ENCODE results near the gene TRIM58. TPM values are rescaled to one million over a fixed set of nuclear protein-coding genes. Genes with fewer than 3 reads are reported as not detected.

Gene TRIM58
- polyA plus RNA-seq, 3 donors, result 1.1 to 2.2 (median 1.3) TPM

GRCh38 chr1:247864644-247865043, 7.7 kb downstream of the TRIM58 start:
- no peak for DNase-seq (ENCODE audit: extremely low read depth in 1 of 11, low read depth in 9 of 11, low spot score in 4 of 11)

GRCh38 chr1:247865416-247865815, 8.4 kb downstream of the TRIM58 start:
- no peak for DNase-seq (ENCODE audit: extremely low read depth in 1 of 11, low read depth in 9 of 11, low spot score in 4 of 11)

GRCh38 chr1:247883346-247883745, 26.4 kb downstream of the TRIM58 start:
- DNase-seq (ENCODE audit: extremely low read depth in 1 of 11, low read depth in 9 of 11, low spot score in 4 of 11), result no peak

GRCh38 chr1:247884797-247885413, 27.9 kb downstream of the TRIM58 start:
- no peak for DNase-seq (ENCODE audit: extremely low read depth in 1 of 11, low read depth in 9 of 11, low spot score in 4 of 11)

- DNase-seq (ENCODE audit: extremely low read depth in 1 of 11, low read depth in 9 of 11, low spot score in 4 of 11), result no peak
Observed at GRCh38 chr1:247895163-247895637, 38.2 kb downstream of the TRIM58 start, which contains the start of gene OR2W3. OR2W3 (plus strand) TSS chr1:247895587; CDS start chr1:247895587, 0 bp downstream.

- DNase-seq (ENCODE audit: extremely low read depth in 1 of 11, low read depth in 9 of 11, low spot score in 4 of 11), result no peak
Observed at GRCh38 chr1:247895976-247896375, 39.0 kb downstream of the TRIM58 start.

GRCh38 chr1:247904122-247904521, 47.1 kb downstream of the TRIM58 start:
- DNase-seq (ENCODE audit: extremely low read depth in 1 of 11, low read depth in 9 of 11, low spot score in 4 of 11), result no peak

- no peak for DNase-seq (ENCODE audit: extremely low read depth in 1 of 11, low read depth in 9 of 11, low spot score in 4 of 11)
Observed at GRCh38 chr1:247905181-247905580, 48.2 kb downstream of the TRIM58 start.

- no peak for DNase-seq (ENCODE audit: extremely low read depth in 1 of 11, low read depth in 9 of 11, low spot score in 4 of 11)
Observed at GRCh38 chr1:247905910-247906503, 49.0 kb downstream of the TRIM58 start.

- DNase-seq (ENCODE audit: extremely low read depth in 1 of 11, low read depth in 9 of 11, low spot score in 4 of 11), result no peak
Observed at GRCh38 chr1:247906504-247907047, 49.6 kb downstream of the TRIM58 start.

GRCh38 chr1:247908766-247909165, 51.8 kb downstream of the TRIM58 start:
- DNase-seq (ENCODE audit: extremely low read depth in 1 of 11, low read depth in 9 of 11, low spot score in 4 of 11), result no peak

GRCh38 chr1:247913786-247914185, 56.8 kb downstream of the TRIM58 start:
- no peak for DNase-seq (ENCODE audit: extremely low read depth in 1 of 11, low read depth in 9 of 11, low spot score in 4 of 11)

GRCh38 chr1:247914941-247915662, 58.1 kb downstream of the TRIM58 start:
- DNase-seq (ENCODE audit: extremely low read depth in 1 of 11, low read depth in 9 of 11, low spot score in 4 of 11), result no peak

GRCh38 chr1:247919952-247920351, 63.0 kb downstream of the TRIM58 start, which contains the start of gene OR2T8:
OR2T8 (plus strand) TSS chr1:247920252; CDS start chr1:247921018, 766 bp downstream.
- no peak for DNase-seq (ENCODE audit: extremely low read depth in 1 of 11, low read depth in 9 of 11, low spot score in 4 of 11)

- DNase-seq (ENCODE audit: extremely low read depth in 1 of 11, low read depth in 9 of 11, low spot score in 4 of 11), result no peak
Observed at GRCh38 chr1:247923941-247924340, 67.0 kb downstream of the TRIM58 start.

- DNase-seq (ENCODE audit: extremely low read depth in 1 of 11, low read depth in 9 of 11, low spot score in 4 of 11), result no peak
Observed at GRCh38 chr1:247924868-247925267, 67.9 kb downstream of the TRIM58 start, which contains the start of gene OR2AJ1. OR2AJ1 (plus strand) TSS chr1:247924889; CDS start chr1:247933769, 8,880 bp downstream.

All from renal cortex interstitium (tissue), 11 donors.